Measurements from ENCODE around the gene WDR54.
A peak's percentile ranks its signal among the peaks of the same experiment; 100 is the strongest.

WDR54 gene

GRCh38 chr2:74421221-74421870 is at the start of gene WDR54, which contains the start of gene C2orf81:
Gene WDR54 (plus strand): TSS chr2:74421730. CDS start chr2:74422154, 424 bp downstream.
Gene C2orf81 (minus strand): TSS chr2:74421619. CDS start chr2:74421560, 59 bp downstream.
- Histone ChIP-seq H3K27ac (ENCODE audit: extremely low read depth, low read depth, low read length) (no peak within 1 kb of the TSS; the same call in none of the 2 replicates), H3K4me3 (ENCODE audit: low read depth, low read length) (peak within 1 kb of the TSS; percentile 68), H3K4me1 (ENCODE audit: control insufficient read depth, insufficient read depth, low read length) (no peaks in the 10 kb centered on the region; the same call in 1 of the 2 replicates), H3K36me3 (ENCODE audit: control insufficient read depth in 2 of 2, insufficient read depth in 1 of 2, low read length in 2 of 2) (peaks cover 4 to 27% of the 10 kb centered on the region in 2 experiments; a peak in 2 of 3 replicates), H3K9me3 (ENCODE audit: control insufficient read depth, insufficient read depth, low read depth, low read length) (no peaks in the 10 kb centered on the region)
- POLR2A ChIA-PET: interaction anchor here (1.0 to 1.8 kb wide), 3 partner anchors 19 to 37 kb away, joined by 3 to 8 read pairs (median 4); partner anchors contain the start of gene WBP1
- CTCF ChIA-PET: interaction anchor here (0.6 to 1.0 kb wide), 6 partner anchors 30 to 455 kb away, joined by 3 to 4 read pairs (median 3); partner anchors contain the start of genes BOLA3 and MOGS
- TF ChIP-seq KLF9 (tag by site-specific recombination; IDR thresholded peaks at IDR 0.05; ENCODE audit: low read depth) (peak; percentile 47; the same call in 1 of the 2 replicates), ZNF610 (tag by site-specific recombination; IDR thresholded peaks at IDR 0.05; ENCODE audit: borderline replicate concordance) (no peak), ZNF600 (tag by site-specific recombination; IDR thresholded peaks at IDR 0.05) (peak; percentile 77; the same call in 1 of the 2 replicates), ZBTB21 (tag by site-specific recombination; IDR thresholded peaks at IDR 0.05) (no peak), KLF17 (tag by site-specific recombination; IDR thresholded peaks at IDR 0.05) (no peak), ZNF202 (tag by site-specific recombination; IDR thresholded peaks at IDR 0.05; ENCODE audit: borderline replicate concordance) (no peak), KLF1 (tag by site-specific recombination; IDR thresholded peaks at IDR 0.05) (peak; percentile 26; the same call in 1 of the 2 replicates), ZNF692 (tag by site-specific recombination; IDR thresholded peaks at IDR 0.05) (peak; percentile 43; the same call in 1 of the 2 replicates), ZBTB26 (tag by site-specific recombination; optimal IDR thresholded peaks at IDR 0.05) (peak; percentile 77), ZNF18 (tag by site-specific recombination; IDR thresholded peaks at IDR 0.05) (no peak), ZNF423 (tag by site-specific recombination; IDR thresholded peaks at IDR 0.05) (no peak), ZBTB11 (tag by site-specific recombination; conservative IDR thresholded peaks at IDR 0.05; ENCODE audit: low read depth) (0 out of 2 replicates have a peak, but pooled peaks have one; percentile 4), PRDM6 (tag by site-specific recombination; IDR thresholded peaks at IDR 0.05) (no peak), ZNF394 (tag by site-specific recombination; IDR thresholded peaks at IDR 0.05; ENCODE audit: borderline replicate concordance) (no peak), HIC1 (tag by site-specific recombination; IDR thresholded peaks at IDR 0.05) (peak; percentile 17; the same call in 1 of the 2 replicates), ZNF174 (tag by site-specific recombination; IDR thresholded peaks at IDR 0.05) (no peak), EGR2 (tag by site-specific recombination; IDR thresholded peaks at IDR 0.05; ENCODE audit: low read depth) (peak; percentile 87), ZNF449 (tag by site-specific recombination; IDR thresholded peaks at IDR 0.05) (no peak), ZNF426 (tag by site-specific recombination; IDR thresholded peaks at IDR 0.05) (no peak), SP2 (tag by site-specific recombination; IDR thresholded peaks at IDR 0.05) (peak; percentile 74), ZNF366 (tag by site-specific recombination; conservative IDR thresholded peaks at IDR 0.05) (no peak)
